Vagina (tissue), 2 donors: ENCODE results near the gene GOLIM4. TPM values are rescaled to one million over a fixed set of nuclear protein-coding genes. Genes with fewer than 3 reads are reported as not detected.

Experiments used
- DNase-seq, 2 donors: peaks; one replicate each; pipeline ENCODE4 v3.0.0-alpha.2; 2017; ENCODE audit errors: extremely low spot score in 2 of 2
- H3K27ac ChIP-seq: fragments of 200-600 bp; sonication (generic); one replicate; pipeline ENCODE4 v1.5.1; 2019
- H3K27me3 ChIP-seq: fragments of 200-600 bp; sonication (generic); one replicate; pipeline ENCODE4 v1.5.1; 2019
- H3K36me3 ChIP-seq, 2 donors: fragments of 200-600 bp; sonication (generic); one replicate each; pipeline ENCODE4 v1.5.1; 2017 to 2019
- H3K4me1 ChIP-seq: fragments of 200-600 bp; sonication (generic); one replicate; pipeline ENCODE4 v1.5.1; 2019
- H3K4me3 ChIP-seq, 2 donors: fragments of 200-600 bp; sonication (generic); 1 replicate in 1 of 2; 2 replicates in 1 of 2; pipeline ENCODE4 v1.5.1; 2016 to 2019
- H3K9me3 ChIP-seq: fragments of 200-600 bp; sonication (generic); one replicate; pipeline ENCODE4 v1.5.1; 2019
- POLR2A ChIP-seq, 2 donors: fragments of 450-650 bp; IDR thresholded peaks; one replicate each; pipeline ENCODE4 v1.6.1; 2017; ENCODE audit warnings: antibody characterized with exemption in 2 of 2, mild to moderate bottlenecking in 2 of 2, moderate library complexity in 2 of 2
- POLR2AphosphoS5 ChIP-seq, 2 donors: sonication (generic); formaldehyde crosslinking; IDR thresholded peaks; one replicate each; pipeline ENCODE4 v1.9.0; 2017; ENCODE audit warnings: antibody characterized with exemption in 2 of 2, mild to moderate bottlenecking in 2 of 2, low read depth in 1 of 2; ENCODE audit not compliant: insufficient read depth in 1 of 2
- intact Hi-C: fragments of 100-400 bp; cut with DNase I; formaldehyde crosslinking; loops from one replicate; pipeline ENCODE4 v1.15.1; 2023
- total RNA-seq: library from RNA; depleted of rRNA; stranded (reverse); fragments of >200 nt; gene quantifications from one replicate; pipeline ENCODE4 v1.2.3, GENCODE V29; 2016
- TF ChIP-seq, protein P1 (sequence below), 3 experiments: fragments of 450-650 bp in 2 of 3; fragments of 200-600 bp in 1 of 3; sonication (generic) in 1 of 3; IDR thresholded peaks; one replicate each; pipeline ENCODE4 v1.5.1; 2017 to 2019; ENCODE audit warnings: antibody characterized with exemption in 3 of 3, mild to moderate bottlenecking in 2 of 3, moderate library complexity in 2 of 3

Gene GOLIM4
- total RNA-seq, 1 donor from 2014 or later = 36.8 TPM

DNA sequence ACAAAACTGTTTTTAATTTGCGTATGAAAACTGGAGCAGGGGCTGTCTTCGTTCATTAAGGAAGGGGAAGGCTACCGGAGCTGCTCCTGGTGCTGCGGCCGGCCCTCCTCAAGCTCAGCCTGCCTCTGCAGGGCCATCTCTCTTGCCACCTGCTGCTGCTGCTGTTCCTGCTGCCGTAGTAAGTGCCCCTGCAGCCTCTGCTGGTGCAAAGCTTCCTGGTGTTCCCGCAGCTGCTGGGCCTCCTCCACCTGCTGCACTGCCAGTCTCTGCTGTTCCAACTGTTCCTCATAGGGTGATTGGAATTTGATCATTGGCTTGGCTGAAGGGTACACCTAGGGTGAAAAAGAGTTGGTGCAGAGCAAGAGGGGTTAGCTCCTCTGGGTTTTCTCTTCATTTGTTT is 66.0 kb downstream of the GOLIM4 start:
- Histone ChIP-seq H3K9me3 (no peaks in the 10 kb centered on the region), H3K36me3 (peaks cover 0 to 40% of the 10 kb centered on the region in 2 donors), H3K4me1 (no peaks in the 10 kb centered on the region), H3K27me3 (no peaks in the 10 kb centered on the region), H3K4me3 (no peak overlapping the region), H3K27ac (no peak overlapping the region)
- intact Hi-C loops = no loop called here
- DNase-seq = no peak
- no peak for TF ChIP-seq POLR2A (IDR thresholded peaks at IDR 0.05)
- no peak for TF ChIP-seq POLR2AphosphoS5 (IDR thresholded peaks at IDR 0.05; ENCODE audit: insufficient read depth in 1 of 2, low read depth in 1 of 2)
- TF ChIP-seq, protein P1, sequence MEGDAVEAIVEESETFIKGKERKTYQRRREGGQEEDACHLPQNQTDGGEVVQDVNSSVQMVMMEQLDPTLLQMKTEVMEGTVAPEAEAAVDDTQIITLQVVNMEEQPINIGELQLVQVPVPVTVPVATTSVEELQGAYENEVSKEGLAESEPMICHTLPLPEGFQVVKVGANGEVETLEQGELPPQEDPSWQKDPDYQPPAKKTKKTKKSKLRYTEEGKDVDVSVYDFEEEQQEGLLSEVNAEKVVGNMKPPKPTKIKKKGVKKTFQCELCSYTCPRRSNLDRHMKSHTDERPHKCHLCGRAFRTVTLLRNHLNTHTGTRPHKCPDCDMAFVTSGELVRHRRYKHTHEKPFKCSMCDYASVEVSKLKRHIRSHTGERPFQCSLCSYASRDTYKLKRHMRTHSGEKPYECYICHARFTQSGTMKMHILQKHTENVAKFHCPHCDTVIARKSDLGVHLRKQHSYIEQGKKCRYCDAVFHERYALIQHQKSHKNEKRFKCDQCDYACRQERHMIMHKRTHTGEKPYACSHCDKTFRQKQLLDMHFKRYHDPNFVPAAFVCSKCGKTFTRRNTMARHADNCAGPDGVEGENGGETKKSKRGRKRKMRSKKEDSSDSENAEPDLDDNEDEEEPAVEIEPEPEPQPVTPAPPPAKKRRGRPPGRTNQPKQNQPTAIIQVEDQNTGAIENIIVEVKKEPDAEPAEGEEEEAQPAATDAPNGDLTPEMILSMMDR (IDR thresholded peaks at IDR 0.05) = no peak

DNA sequence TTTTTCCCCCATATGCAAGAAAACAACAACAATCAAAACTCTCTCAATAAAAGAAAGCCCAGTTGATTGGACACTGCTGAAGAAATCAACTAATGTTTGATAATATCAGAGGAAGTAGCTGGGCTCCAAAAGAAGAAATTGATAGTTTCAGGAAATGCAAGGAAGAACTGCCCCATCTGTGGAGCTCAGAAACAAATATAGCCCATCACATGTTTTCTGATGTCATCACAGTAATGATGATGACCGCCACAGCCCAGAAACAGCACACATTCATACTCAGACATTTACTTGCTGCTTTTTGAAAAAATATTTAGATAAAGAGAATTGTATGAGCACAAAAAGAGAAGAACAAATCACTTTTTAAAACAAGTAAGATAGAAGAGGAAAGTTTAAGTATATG is 67.6 kb downstream of the GOLIM4 start:
- Histone ChIP-seq H3K4me1 (no peaks in the 10 kb centered on the region), H3K27me3 (no peaks in the 10 kb centered on the region), H3K4me3 (no peak overlapping the region), H3K36me3 (peaks cover 0 to 57% of the 10 kb centered on the region in 2 donors), H3K9me3 (no peaks in the 10 kb centered on the region), H3K27ac (no peak overlapping the region)
- DNase-seq = no peak
- TF ChIP-seq POLR2A (IDR thresholded peaks at IDR 0.05) (no peak), POLR2AphosphoS5 (IDR thresholded peaks at IDR 0.05; ENCODE audit: insufficient read depth in 1 of 2, low read depth in 1 of 2) (no peak)
- TF ChIP-seq, protein P1 (IDR thresholded peaks at IDR 0.05) = no peak
- intact Hi-C loops = no loop called here

DNA sequence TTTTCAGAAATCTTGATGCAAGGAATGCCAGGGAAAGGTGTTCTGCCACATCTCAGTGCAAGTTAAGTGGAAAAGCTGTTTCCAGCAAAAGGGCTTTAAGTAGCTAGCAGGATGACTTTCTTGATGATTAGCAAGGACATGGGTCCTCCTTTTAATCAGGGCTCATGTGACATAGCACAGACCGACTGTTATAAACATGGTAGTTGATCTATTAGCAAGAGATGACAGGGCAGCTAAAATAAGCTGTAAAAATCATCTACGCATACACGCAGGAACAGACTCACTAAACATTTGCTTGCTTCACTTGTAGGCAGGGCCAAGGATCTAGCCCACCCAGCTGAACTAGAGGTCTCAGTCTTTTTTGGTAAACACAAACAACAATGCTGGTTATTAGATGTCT is 69.0 kb downstream of the GOLIM4 start:
- Histone ChIP-seq H3K27me3 (no peaks in the 10 kb centered on the region), H3K4me1 (no peaks in the 10 kb centered on the region), H3K9me3 (no peaks in the 10 kb centered on the region), H3K36me3 (peaks cover 0 to 51% of the 10 kb centered on the region in 2 donors), H3K4me3 (no peak overlapping the region), H3K27ac (no peak overlapping the region)
- intact Hi-C loops = no loop called here
- no peak for DNase-seq
- TF ChIP-seq POLR2A (IDR thresholded peaks at IDR 0.05) (no peak), POLR2AphosphoS5 (IDR thresholded peaks at IDR 0.05; ENCODE audit: insufficient read depth in 1 of 2, low read depth in 1 of 2) (no peak)
- TF ChIP-seq, protein P1 (IDR thresholded peaks at IDR 0.05) = no peak

DNA sequence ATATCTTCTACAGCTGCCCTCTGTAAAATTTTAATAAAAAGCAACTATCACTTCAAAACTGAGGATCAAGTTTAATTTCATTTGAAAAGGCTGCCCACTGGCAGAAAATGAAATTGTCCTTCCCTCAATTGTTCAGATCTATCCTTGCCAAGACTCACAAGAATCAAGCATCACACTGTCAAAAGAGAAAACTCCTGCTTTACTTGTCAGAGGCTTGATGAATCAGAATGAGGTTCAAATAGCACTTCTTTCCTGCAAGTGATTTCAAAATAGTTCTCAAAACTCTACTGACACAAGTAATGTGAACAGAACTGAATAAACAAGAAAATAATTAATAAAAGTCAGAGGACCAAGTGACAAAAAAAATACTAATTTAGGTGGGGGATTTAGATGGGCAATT is 70.6 kb downstream of the GOLIM4 start:
- H3K36me3 ChIP-seq = peaks cover 0 to 64% of the 10 kb centered on the region in 2 donors

DNA sequence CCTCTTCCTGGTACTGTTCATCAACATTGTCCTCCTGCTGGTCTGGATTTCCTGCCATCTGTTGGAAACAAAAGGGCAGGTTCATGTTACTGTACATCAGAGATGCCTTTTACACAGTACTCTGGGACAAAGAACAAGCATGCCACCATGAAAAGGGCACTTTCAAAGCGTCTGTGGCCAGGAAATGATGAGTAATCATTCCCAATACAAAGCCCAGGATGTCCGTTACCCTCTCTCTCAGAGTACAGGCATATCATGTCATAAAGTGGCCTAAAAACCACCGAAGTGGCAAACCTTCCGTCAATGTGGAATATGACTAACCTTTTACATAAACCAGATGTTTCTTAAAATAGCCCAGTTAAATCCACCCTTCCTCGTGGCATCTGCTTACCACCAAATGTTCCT is 71.2 kb downstream of the GOLIM4 start:
- no peak overlapping the region for H3K27ac ChIP-seq
- intact Hi-C loops = no loop called here

More for the DNA sequence above, 70.6 kb downstream of the GOLIM4 start:
- Histone ChIP-seq H3K9me3 (no peaks in the 10 kb centered on the region), H3K27ac (no peak overlapping the region), H3K4me3 (no peak overlapping the region), H3K27me3 (no peaks in the 10 kb centered on the region), H3K4me1 (no peaks in the 10 kb centered on the region)
- intact Hi-C loops = no loop called here
- TF ChIP-seq, protein P1 (IDR thresholded peaks at IDR 0.05) = no peak
- no peak for TF ChIP-seq POLR2A (IDR thresholded peaks at IDR 0.05)
- TF ChIP-seq POLR2AphosphoS5 (IDR thresholded peaks at IDR 0.05; ENCODE audit: insufficient read depth in 1 of 2, low read depth in 1 of 2) = no peak
- DNase-seq = no peak

More for the DNA sequence above, 71.2 kb downstream of the GOLIM4 start:
- H3K27me3 ChIP-seq = no peaks in the 10 kb centered on the region
- H3K36me3 ChIP-seq = peaks cover 0 to 62% of the 10 kb centered on the region in 2 donors
- no peak for DNase-seq
- H3K9me3 ChIP-seq = no peaks in the 10 kb centered on the region
- no peaks in the 10 kb centered on the region for H3K4me1 ChIP-seq
- no peak for TF ChIP-seq POLR2AphosphoS5 (IDR thresholded peaks at IDR 0.05; ENCODE audit: insufficient read depth in 1 of 2, low read depth in 1 of 2)
- TF ChIP-seq POLR2A (IDR thresholded peaks at IDR 0.05) = no peak
- TF ChIP-seq, protein P1 (IDR thresholded peaks at IDR 0.05) = no peak
- H3K4me3 ChIP-seq = no peak overlapping the region
